HG03378 (cell line): ENCODE measurements around the gene RPL26.
"Not testable (repeated sequence)": the region's sequence is repeated elsewhere in the genome, so short reads cannot be mapped to it uniquely, and the experiment has no call there.

Experiments
- ATAC-seq: cut with Tn5 transposase; IDR thresholded peaks from one replicate; pipeline ENCODE4 v1.9.1; 2021; ENCODE audit warnings: mild to moderate bottlenecking, moderate library complexity; ENCODE audit not compliant: unreplicated experiment

RPL26 gene

GRCh38 chr17:8397636-8398035 lies 14.6 kb upstream of the RPL26 start, which contains the start of gene RNF222:
RNF222 (minus strand) TSS chr17:8397827; CDS start chr17:8393461, 4,366 bp downstream.
- no peak for ATAC-seq

GRCh38 chr17:8394497-8394896 lies 11.5 kb upstream of the RPL26 start:
- ATAC-seq, result not testable (repeated sequence)

- ATAC-seq, result no peak
Measured at GRCh38 chr17:8393470-8394231, 10.7 kb upstream of the RPL26 start.

- ATAC-seq, result no peak
Measured at GRCh38 chr17:8392674-8393469, 9.9 kb upstream of the RPL26 start.

GRCh38 chr17:8392274-8392673 lies 9.3 kb upstream of the RPL26 start:
- ATAC-seq, result no peak

GRCh38 chr17:8391711-8392110 lies 8.7 kb upstream of the RPL26 start:
- ATAC-seq, result no peak

- no peak for ATAC-seq
Measured at GRCh38 chr17:8387914-8388651, 5.1 kb upstream of the RPL26 start.

GRCh38 chr17:8386841-8387240 lies 3.8 kb upstream of the RPL26 start:
- no peak for ATAC-seq

- no peak for ATAC-seq
Measured at GRCh38 chr17:8384801-8385378, 1.9 kb upstream of the RPL26 start.

- ATAC-seq, result no peak
Measured at GRCh38 chr17:8382880-8383142, 182 bp downstream of the RPL26 start.

- ATAC-seq, result no peak
Measured at GRCh38 chr17:8382052-8382879, 727 bp downstream of the RPL26 start.

- no peak for ATAC-seq
Measured at GRCh38 chr17:8380049-8380448, 2.9 kb downstream of the RPL26 start.

GRCh38 chr17:8378117-8378516 lies 4.9 kb downstream of the RPL26 start:
- ATAC-seq, result not testable (repeated sequence)

GRCh38 chr17:8377422-8377821 lies 5.6 kb downstream of the RPL26 start:
- ATAC-seq, result no peak

GRCh38 chr17:8376271-8377067 lies 6.5 kb downstream of the RPL26 start, which contains the start of gene KRABD2:
KRABD2 (minus strand) TSS chr17:8376704.
- no peak for ATAC-seq

GRCh38 chr17:8375738-8376259 lies 7.2 kb downstream of the RPL26 start:
- ATAC-seq, result no peak

- not testable (repeated sequence) for ATAC-seq
Measured at GRCh38 chr17:8373856-8374255, 9.1 kb downstream of the RPL26 start.

- ATAC-seq, result no peak
Measured at GRCh38 chr17:8372422-8372821, 10.6 kb downstream of the RPL26 start.

GRCh38 chr17:8371786-8372185 lies 11.2 kb downstream of the RPL26 start:
- ATAC-seq, result no peak
